Panc1 (cell line): ENCODE data around the gene CCDC88A. TPM values are rescaled to one million over a fixed set of nuclear protein-coding genes. Genes with fewer than 3 reads are reported as not detected.

Experiments
- ATAC-seq: fragments of 200-7000 bp; cut with Tn5 transposase; 2 replicates; pipeline ENCODE4 v1.9.1; 2020; ENCODE audit warnings: mild to moderate bottlenecking, moderate library complexity
- BruUV-seq: library from RNA; stranded (reverse); fragments of 400-500 nt; replicated peaks from 2 replicates; lab custom pipeline; 2021; lab: Mats Ljungman, UMichigan
- CTCF ChIA-PET: fragments of 300-600 bp; sonication (Branson Sonifier 250); formaldehyde crosslinking; loops from one replicate; lab custom pipeline; 2022; ENCODE audit warnings: antibody characterized with exemption; lab: Charles Lee
- POLR2A ChIA-PET: fragments of 300-600 bp; sonication (Branson Sonifier 250); formaldehyde crosslinking; loops from one replicate; lab custom pipeline; 2022; ENCODE audit warnings: antibody characterized with exemption; lab: Charles Lee
- DNase-seq: peaks from one replicate; pipeline ENCODE4 v3.0.0-alpha.2; 2010; ENCODE audit warnings: low read depth, low spot score
- H3K27ac ChIP-seq: 2 replicates; pipeline ENCODE4 v1.5.1; 2011; ENCODE audit warnings: mild to moderate bottlenecking, low read length, inconsistent platforms
- H3K27me3 ChIP-seq: fragments of 200-500 bp; sonication (Bioruptor generic); 2 replicates; pipeline ENCODE4 v1.6.0; 2014; ENCODE audit warnings: low read length, inconsistent platforms; ENCODE audit not compliant: control insufficient read depth, insufficient read depth
- H3K36me3 ChIP-seq: fragments of 200-500 bp; sonication (Bioruptor generic); 2 replicates; pipeline ENCODE4 v1.5.1; 2014; ENCODE audit warnings: inconsistent platforms, mild to moderate bottlenecking, low read length, moderate library complexity; ENCODE audit not compliant: control insufficient read depth, insufficient read depth
- H3K4me1 ChIP-seq: 2 replicates; pipeline ENCODE4 v1.5.1; 2011; ENCODE audit warnings: inconsistent platforms, mild to moderate bottlenecking, low read length, moderate library complexity; ENCODE audit not compliant: control insufficient read depth, insufficient read depth
- H3K4me3 ChIP-seq, 2 experiments: 2 replicates each; pipeline ENCODE4 v1.5.1; 2011 to 2012; ENCODE audit warnings: low read depth in 2 of 2, low read length in 2 of 2, mild to moderate bottlenecking in 2 of 2, inconsistent platforms in 1 of 2, moderate library complexity in 1 of 2
- H3K9me3 ChIP-seq: fragments of 200-500 bp; sonication (Bioruptor generic); 2 replicates; pipeline ENCODE4 v1.5.1; 2014; ENCODE audit warnings: low read depth, mild to moderate bottlenecking, inconsistent platforms, low read length, moderate library complexity; ENCODE audit not compliant: control insufficient read depth, insufficient read depth
- CTCF ChIP-seq: fragments of 450-650 bp; IDR thresholded peaks from 2 replicates; pipeline ENCODE4 v1.5.1; 2017; ENCODE audit warnings: mild to moderate bottlenecking
- POLR2AphosphoS5 ChIP-seq: IDR thresholded peaks from 2 replicates; pipeline ENCODE4 v1.6.1; 2012; ENCODE audit warnings: mild to moderate bottlenecking, low read depth, low read length, moderate library complexity
- REST ChIP-seq, 2 experiments: IDR thresholded peaks; 2 replicates each; pipeline ENCODE4 v1.6.1; 2011 to 2012; ENCODE audit warnings: low read depth in 2 of 2, control low read depth in 1 of 2, low read length in 1 of 2, mild to moderate bottlenecking in 1 of 2, moderate library complexity in 1 of 2; ENCODE audit not compliant: insufficient read depth in 1 of 2
- SIN3A ChIP-seq: IDR thresholded peaks from 2 replicates; pipeline ENCODE4 v1.6.1; 2012; ENCODE audit warnings: low read depth, mild to moderate bottlenecking, low read length, moderate library complexity, borderline replicate concordance; ENCODE audit not compliant: insufficient read depth
- TCF7L2 ChIP-seq: IDR thresholded peaks from 2 replicates; pipeline ENCODE4 v1.6.1; 2011; ENCODE audit warnings: mild to moderate bottlenecking, low read depth, low read length, inconsistent platforms
- in situ Hi-C: cut with HindIII; loops from 2 replicates; pipeline ENCODE4 v1.10.0; 2016; ENCODE audit warnings: low sequenced_read_pairs, low pct_unique_long_range_greater_than_20kb
- intact Hi-C: fragments of 100-400 bp; cut with micrococcal nuclease; formaldehyde crosslinking; loops from one replicate; pipeline ENCODE4 v1.10.0; 2022; ENCODE audit not compliant: unreplicated experiment
- total RNA-seq: library from RNA; stranded (reverse); gene quantifications from one replicate; pipeline ENCODE4 v1.2.1, GENCODE V29; 2021; ENCODE audit not compliant: unreplicated experiment

Gene CCDC88A
- total RNA-seq, 1 experiment from 2014 or later = 99.8 TPM

GRCh38 chr2:55454121-55454520 lies 34.5 kb upstream of the CCDC88A start:
- intact Hi-C loops (no loop called here), in situ Hi-C loops (no loop called here)
- Histone ChIP-seq H3K27ac (no peak overlapping the region), H3K4me3 (no peak overlapping the region), H3K9me3 (no peaks in the 10 kb centered on the region), H3K4me1 (no peaks in the 10 kb centered on the region), H3K36me3 (no peaks in the 10 kb centered on the region), H3K27me3 (no peaks in the 10 kb centered on the region)
- DNase-seq (no peak), ATAC-seq (no peak)
- CTCF ChIA-PET = no interaction called here
- POLR2A ChIA-PET = no interaction called here
- no TSS peak for BruUV-seq
- no peak for TF ChIP-seq REST (IDR thresholded peaks at IDR 0.05; ENCODE audit: insufficient read depth in 1 of 2, low read depth in 2 of 2, low read length in 1 of 2)

GRCh38 chr2:55452879-55453278 lies 33.2 kb upstream of the CCDC88A start:
- Histone ChIP-seq H3K9me3 (no peaks in the 10 kb centered on the region), H3K4me1 (no peaks in the 10 kb centered on the region), H3K4me3 (no peak overlapping the region), H3K36me3 (no peaks in the 10 kb centered on the region), H3K27me3 (no peaks in the 10 kb centered on the region), H3K27ac (no peak overlapping the region)
- ChIA-PET CTCF (no interaction called here), POLR2A (no interaction called here)
- BruUV-seq = no TSS peak
- TF ChIP-seq POLR2AphosphoS5 (no peak), REST (IDR thresholded peaks at IDR 0.05; ENCODE audit: insufficient read depth in 1 of 2, low read depth in 2 of 2, low read length in 1 of 2) (no peak), SIN3A (no peak), TCF7L2 (no peak), CTCF (no peak)
- intact Hi-C loops (no loop called here), in situ Hi-C loops (no loop called here)
- no peak for DNase-seq
- ATAC-seq = no peak
